GM12873 (cell line): Measurements from ENCODE around the gene C11orf98.

Experiments used
- TF ChIP-seq, protein P1 (sequence below): IDR thresholded peaks from 2 replicates; pipeline ENCODE4 v1.5.1; 2012; ENCODE audit warnings: low read depth, mild to moderate bottlenecking, moderate library complexity, low read length, control low read depth; ENCODE audit not compliant: insufficient read depth; ENCODE audit errors: missing control alignments

The C11orf98 gene

DNA sequence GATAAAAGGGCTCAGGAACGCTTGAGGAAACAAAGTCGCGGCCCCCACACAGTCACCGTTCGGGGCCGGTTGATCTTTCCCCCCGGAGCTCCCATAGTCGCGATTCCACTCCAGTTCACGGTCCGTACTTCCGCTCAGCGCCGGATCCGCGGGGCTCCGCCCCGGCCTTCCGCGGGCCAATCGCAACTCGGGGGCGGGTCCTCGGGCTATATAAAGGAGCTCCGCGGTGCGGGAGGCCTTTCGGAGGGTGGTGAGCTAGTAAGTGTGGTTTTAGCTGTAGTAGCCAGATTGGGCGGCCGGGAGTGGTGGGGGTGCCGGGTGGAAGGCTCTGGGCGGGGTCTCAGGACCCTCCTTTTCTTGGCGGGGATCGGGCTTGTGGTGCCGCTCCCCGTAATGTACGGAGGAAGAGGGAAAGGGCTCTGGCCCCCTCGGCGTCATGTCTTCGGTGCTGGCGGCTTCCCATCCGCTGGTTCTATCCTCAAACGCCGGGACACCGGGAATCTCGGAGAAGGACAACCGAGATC lies at the start of gene C11orf98, which contains the start of gene CSKMT:
C11orf98 (minus strand) TSS at position 136 of the 524 bp plus-strand sequence; CDS start at position 95, 41 bp downstream.
CSKMT (plus strand) TSS at position 238 of the 524 bp plus-strand sequence. CDS start 568 bp downstream, outside the sequence.
- TF ChIP-seq, protein P1, sequence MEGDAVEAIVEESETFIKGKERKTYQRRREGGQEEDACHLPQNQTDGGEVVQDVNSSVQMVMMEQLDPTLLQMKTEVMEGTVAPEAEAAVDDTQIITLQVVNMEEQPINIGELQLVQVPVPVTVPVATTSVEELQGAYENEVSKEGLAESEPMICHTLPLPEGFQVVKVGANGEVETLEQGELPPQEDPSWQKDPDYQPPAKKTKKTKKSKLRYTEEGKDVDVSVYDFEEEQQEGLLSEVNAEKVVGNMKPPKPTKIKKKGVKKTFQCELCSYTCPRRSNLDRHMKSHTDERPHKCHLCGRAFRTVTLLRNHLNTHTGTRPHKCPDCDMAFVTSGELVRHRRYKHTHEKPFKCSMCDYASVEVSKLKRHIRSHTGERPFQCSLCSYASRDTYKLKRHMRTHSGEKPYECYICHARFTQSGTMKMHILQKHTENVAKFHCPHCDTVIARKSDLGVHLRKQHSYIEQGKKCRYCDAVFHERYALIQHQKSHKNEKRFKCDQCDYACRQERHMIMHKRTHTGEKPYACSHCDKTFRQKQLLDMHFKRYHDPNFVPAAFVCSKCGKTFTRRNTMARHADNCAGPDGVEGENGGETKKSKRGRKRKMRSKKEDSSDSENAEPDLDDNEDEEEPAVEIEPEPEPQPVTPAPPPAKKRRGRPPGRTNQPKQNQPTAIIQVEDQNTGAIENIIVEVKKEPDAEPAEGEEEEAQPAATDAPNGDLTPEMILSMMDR = no peak

DNA sequence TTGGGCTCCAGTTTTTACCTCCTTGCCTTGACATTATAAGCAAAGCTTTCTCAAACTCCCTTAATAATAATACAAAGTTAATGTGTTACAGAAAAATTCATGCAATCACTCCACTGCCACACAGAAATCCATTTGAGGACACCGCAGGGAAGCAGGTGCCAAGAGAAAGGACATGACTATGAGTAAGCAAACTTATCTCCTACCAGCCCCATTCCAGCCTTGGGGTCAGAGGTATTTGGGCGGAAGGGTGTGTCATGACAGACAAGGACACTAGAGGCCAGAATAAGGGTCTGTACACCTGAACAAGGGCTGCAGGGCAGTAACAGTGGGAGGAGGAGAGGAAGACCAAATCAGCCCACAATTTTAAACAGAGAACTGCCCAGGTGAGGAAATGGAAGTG lies 48.3 kb upstream of the C11orf98 start:
- TF ChIP-seq, protein P1 = no peak

DNA sequence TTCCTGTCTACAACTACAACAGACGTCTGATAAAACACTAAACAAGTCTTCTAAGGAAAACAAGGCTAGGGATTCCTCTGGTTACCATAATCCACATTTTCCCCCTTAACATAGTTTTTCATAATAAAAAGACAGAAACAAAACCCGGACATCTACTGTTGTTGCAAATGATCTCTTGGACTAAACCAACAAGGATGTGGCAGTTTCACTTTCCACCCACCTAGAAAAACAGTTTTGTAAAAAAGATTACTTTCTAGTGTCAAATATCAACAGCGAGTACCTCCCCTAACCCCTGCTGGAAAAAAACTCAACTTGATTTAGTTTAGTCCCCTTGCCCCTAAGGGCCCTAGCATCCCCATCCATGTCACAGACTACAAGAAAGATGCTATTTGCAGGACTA lies 47.9 kb upstream of the C11orf98 start:
- TF ChIP-seq, protein P1 = no peak

DNA sequence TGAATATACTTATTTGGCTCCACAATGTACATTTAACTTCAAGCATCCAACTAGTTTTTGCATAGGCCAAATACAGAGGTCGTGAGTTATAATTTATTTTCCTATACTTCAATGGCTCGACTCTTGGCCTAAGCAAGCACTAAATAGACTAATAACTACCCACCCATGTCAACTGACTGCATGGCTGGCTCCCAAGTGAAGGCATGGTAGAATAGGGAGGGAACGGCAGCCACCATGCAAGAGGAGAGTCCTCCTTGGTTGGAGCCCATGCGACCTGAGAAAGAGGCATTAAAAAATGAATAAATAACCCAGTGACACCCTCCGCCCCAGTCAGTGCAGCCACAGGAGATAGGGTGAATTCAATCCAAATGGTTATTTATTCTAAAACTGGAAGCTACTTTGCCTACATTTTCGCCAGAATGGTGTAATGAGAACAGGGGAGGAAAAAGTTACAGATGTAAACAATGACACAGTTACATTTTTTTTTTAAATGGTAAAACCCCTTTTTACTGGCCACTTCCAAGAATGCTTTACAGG lies 47.3 kb upstream of the C11orf98 start:
- TF ChIP-seq, protein P1 = no peak

DNA sequence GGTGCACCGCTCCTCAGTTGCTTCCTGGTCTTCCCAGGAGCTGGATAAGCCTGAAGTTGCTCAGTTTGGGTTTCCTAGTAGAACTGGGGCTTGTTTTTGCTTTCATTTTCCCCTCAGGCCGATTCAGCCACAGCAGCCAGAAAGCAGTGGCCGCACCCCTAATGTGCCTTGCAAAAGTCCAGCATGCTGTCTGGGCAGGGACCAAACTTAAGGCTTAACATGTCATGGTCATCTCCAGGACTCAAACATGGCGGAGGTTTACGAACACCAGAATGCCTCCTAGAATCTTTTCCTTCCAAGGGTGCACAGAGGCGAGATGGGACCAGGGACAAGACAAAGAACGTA lies 45.0 kb upstream of the C11orf98 start:
- TF ChIP-seq, protein P1 = no peak

DNA sequence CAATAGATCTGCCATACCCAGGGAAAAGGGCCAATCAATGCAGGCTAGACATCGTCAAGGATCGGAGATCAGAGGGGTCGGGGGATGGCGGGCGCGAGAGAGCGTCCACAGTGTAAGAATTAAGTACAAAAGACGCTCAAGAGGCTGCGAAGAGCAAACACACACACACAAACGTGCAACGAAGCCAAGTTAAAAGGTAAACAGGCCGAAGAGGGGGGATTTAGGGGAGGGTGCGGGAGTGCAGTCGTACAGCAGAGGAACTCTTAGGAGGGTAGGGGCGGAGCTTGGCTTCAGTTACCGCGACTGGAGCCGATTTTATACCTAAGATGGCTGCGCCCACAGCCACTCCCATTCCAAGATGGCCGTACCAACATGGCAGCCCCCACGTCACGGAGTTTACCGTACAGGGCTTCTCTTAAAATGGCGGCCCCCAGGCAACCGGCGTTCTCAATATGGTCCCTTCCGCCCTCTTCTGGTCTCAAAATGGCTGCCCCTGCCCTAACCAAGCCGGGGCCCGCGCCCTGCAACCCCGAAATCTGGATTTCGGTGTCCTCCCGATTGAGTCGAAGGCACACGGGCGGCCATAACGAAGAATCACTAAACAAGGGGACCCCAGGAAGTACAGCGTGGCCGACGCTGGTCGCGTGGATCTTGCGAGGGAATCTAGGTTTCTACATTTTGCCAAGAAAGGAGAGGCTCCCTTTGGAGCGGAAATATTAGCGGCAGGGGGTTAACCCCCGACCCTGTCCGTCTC lies 44.4 kb upstream of the C11orf98 start:
- TF ChIP-seq, protein P1 = no peak

DNA sequence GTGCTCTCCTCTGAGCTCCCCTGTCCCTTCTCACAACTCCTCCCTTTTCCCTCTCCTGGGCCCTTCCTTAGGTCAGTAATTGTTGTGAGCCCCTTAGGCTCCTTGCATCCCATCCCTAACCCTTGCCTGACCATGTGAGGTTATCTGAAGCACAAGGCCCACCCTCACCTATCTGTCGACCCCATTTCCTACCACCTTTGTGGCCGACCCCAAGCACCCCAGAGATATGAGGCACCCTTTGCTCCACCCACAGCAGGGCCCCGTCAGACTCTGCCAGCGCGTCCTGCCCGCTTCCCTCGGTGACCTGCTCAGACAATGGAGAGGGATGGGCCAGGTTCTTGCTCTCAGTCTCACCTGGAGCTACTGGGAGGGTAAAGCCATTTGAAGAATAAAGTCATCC lies 43.8 kb upstream of the C11orf98 start:
- TF ChIP-seq, protein P1 = no peak
